ENCODE measurements around the gene PI4K2B. TPM values are rescaled to one million over a fixed set of nuclear protein-coding genes. Genes with fewer than 3 reads are reported as not detected.

The PI4K2B gene
- total and polyA plus RNA-seq, 4 donors: 12.3 to 34.7 (median 19.4) TPM

DNA sequence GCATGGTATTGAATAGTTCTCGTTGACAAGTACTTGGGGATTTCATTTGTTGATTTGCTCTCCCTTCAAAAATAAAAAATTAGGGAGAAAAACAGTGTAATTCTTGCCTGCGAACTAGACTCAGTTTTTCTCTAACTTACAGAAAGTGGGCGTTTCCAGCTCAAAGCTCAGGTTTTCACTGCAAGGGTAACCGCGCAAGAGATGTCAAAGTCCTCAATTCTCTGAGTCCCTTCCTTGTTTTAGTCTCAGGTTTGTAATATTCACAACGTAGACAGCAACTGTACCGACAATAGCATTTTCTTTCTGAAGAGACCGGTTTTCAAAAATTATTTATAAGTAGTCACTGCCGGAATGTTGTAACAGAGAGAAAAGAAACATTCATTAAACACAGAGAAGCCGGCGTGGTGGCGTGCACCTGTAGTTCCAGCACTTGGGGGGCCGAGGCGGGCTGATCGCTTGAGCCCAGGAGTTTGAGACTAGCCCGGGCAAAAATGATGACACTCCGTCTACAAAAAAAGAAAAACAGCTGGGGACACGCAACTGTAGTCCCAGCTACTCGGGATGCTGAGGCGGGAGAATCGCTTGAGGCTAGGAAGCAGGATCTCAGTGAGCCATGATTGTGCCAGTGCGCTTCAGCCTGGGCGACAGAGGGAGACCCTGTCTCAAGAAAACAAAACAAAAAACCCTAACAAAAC is 79.5 kb downstream of the PI4K2B start:
- Histone ChIP-seq H3K9me3 (ENCODE audit: control insufficient read depth in 4 of 4, low read length in 3 of 4) (no peaks in the 10 kb centered on the region), H3K27me3 (ENCODE audit: control insufficient read depth in 4 of 4, insufficient read depth in 4 of 4, low read length in 3 of 4) (peaks cover 0 to 1% (median 0%) of the 10 kb centered on the region in 4 donors), H3K27ac (ENCODE audit: low read depth in 1 of 2, low read length in 2 of 2) (no peak overlapping the region), H3K9ac (ENCODE audit: low read depth in 1 of 2, low read length in 2 of 2) (peak overlapping the region; percentile 15 to 39), H3K4me1 (ENCODE audit: control insufficient read depth in 4 of 4, insufficient read depth in 4 of 4, low read length in 3 of 4) (peaks cover 5 to 20% (median 8%) of the 10 kb centered on the region in 4 donors), H3K4me3 (ENCODE audit: low read depth in 1 of 3, low read length in 3 of 3) (peak overlapping the region; percentile 75 to 81 (median 80)), H3K36me3 (ENCODE audit: control insufficient read depth in 4 of 4, insufficient read depth in 3 of 4, low read depth in 1 of 4, low read length in 3 of 4) (peaks cover 2 to 4% (median 3%) of the 10 kb centered on the region in 4 donors)
- DNase-seq (ENCODE audit: low spot score): no peak
- 24% methylated on average over 23 of the region's 23 CpGs for WGBS
- TF ChIP-seq YY1 (IDR thresholded peaks at IDR 0.05): no peak
- peak; percentile 21 to 33 for TF ChIP-seq HNF4A (conservative IDR thresholded peaks at IDR 0.05)

DNA sequence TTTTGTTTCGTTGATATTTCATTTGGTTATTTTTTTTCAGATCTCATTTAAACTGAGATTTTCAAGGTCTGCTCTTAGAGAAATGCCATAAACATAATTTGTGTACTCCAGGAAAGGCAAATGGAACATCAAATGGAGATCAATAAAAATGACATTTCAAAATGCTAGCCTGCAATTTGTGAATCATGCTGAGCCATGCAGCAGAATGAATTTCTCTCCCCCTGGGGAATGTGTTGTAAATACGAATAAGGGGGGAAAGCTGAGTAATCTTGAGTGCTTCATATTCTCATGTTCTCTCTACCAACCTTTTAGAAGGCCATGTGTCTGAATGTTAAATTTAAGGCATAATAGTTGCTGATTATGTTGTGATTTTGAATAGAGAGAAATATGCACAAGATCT is 86.5 kb downstream of the PI4K2B start:
- Histone ChIP-seq H3K4me3 (ENCODE audit: low read depth in 1 of 3, low read length in 3 of 3) (no peak overlapping the region), H3K36me3 (ENCODE audit: control insufficient read depth in 4 of 4, insufficient read depth in 3 of 4, low read depth in 1 of 4, low read length in 3 of 4) (peaks cover 2 to 13% (median 3%) of the 10 kb centered on the region in 4 donors), H3K9me3 (ENCODE audit: control insufficient read depth in 4 of 4, low read length in 3 of 4) (no peaks in the 10 kb centered on the region), H3K27me3 (ENCODE audit: control insufficient read depth in 4 of 4, insufficient read depth in 4 of 4, low read length in 3 of 4) (no peaks in the 10 kb centered on the region), H3K27ac (ENCODE audit: low read depth in 1 of 2, low read length in 2 of 2) (no peak overlapping the region), H3K4me1 (ENCODE audit: control insufficient read depth in 4 of 4, insufficient read depth in 4 of 4, low read length in 3 of 4) (no peaks in the 10 kb centered on the region), H3K9ac (ENCODE audit: low read depth in 1 of 2, low read length in 2 of 2) (no peak overlapping the region)
- WGBS: 93% methylated on average over 2 of the region's 2 CpGs
- TF ChIP-seq EGR1 (IDR thresholded peaks at IDR 0.05; ENCODE audit: low read depth in 2 of 2) (no peak), RXRA (IDR thresholded peaks at IDR 0.05) (no peak), GABPA (IDR thresholded peaks at IDR 0.05 in 1 of 2, conservative IDR thresholded peaks at IDR 0.05 in 1 of 2) (no peak), TAF1 (conservative IDR thresholded peaks at IDR 0.05) (no peak)
- TF ChIP-seq, protein P1, sequence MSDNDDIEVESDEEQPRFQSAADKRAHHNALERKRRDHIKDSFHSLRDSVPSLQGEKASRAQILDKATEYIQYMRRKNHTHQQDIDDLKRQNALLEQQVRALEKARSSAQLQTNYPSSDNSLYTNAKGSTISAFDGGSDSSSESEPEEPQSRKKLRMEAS (IDR thresholded peaks at IDR 0.05): no peak
- TF ChIP-seq, protein P2, sequence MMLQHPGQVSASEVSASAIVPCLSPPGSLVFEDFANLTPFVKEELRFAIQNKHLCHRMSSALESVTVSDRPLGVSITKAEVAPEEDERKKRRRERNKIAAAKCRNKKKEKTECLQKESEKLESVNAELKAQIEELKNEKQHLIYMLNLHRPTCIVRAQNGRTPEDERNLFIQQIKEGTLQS (IDR thresholded peaks at IDR 0.05): no peak
- no peak for DNase-seq (ENCODE audit: low spot score)

DNA sequence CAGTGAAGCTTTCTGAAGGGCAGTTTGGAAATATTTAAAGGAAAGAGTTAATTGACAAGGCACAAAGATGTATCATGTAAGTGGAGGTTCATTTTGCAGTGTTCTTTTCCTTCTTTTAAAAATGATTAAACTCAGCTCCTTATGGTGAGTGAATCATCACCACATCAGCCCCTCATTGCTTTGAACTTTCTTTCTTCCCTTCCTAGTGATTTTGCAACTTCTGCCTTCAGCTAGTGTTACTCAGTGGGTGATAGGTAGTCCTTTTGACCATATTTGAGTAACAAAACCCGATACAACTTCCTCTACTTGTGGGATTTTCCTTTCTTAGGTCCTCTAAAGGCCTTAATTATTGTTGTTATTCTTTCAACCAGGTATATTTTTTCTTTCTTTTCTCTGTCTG is 86.9 kb downstream of the PI4K2B start:
- Histone ChIP-seq H3K9me3 (ENCODE audit: control insufficient read depth in 4 of 4, low read length in 3 of 4) (no peaks in the 10 kb centered on the region), H3K4me3 (ENCODE audit: low read depth in 1 of 3, low read length in 3 of 3) (no peak overlapping the region), H3K27ac (ENCODE audit: low read depth in 1 of 2, low read length in 2 of 2) (no peak overlapping the region), H3K4me1 (ENCODE audit: control insufficient read depth in 4 of 4, insufficient read depth in 4 of 4, low read length in 3 of 4) (no peaks in the 10 kb centered on the region), H3K27me3 (ENCODE audit: control insufficient read depth in 4 of 4, insufficient read depth in 4 of 4, low read length in 3 of 4) (no peaks in the 10 kb centered on the region), H3K9ac (ENCODE audit: low read depth in 1 of 2, low read length in 2 of 2) (no peak overlapping the region), H3K36me3 (ENCODE audit: control insufficient read depth in 4 of 4, insufficient read depth in 3 of 4, low read depth in 1 of 4, low read length in 3 of 4) (peaks cover 2 to 12% (median 2%) of the 10 kb centered on the region in 4 donors)
- no peak for DNase-seq (ENCODE audit: low spot score)
- whole genome bisulfite sequencing: 83% methylated on average over 1 of the region's 1 CpG
- TF ChIP-seq, protein P3, sequence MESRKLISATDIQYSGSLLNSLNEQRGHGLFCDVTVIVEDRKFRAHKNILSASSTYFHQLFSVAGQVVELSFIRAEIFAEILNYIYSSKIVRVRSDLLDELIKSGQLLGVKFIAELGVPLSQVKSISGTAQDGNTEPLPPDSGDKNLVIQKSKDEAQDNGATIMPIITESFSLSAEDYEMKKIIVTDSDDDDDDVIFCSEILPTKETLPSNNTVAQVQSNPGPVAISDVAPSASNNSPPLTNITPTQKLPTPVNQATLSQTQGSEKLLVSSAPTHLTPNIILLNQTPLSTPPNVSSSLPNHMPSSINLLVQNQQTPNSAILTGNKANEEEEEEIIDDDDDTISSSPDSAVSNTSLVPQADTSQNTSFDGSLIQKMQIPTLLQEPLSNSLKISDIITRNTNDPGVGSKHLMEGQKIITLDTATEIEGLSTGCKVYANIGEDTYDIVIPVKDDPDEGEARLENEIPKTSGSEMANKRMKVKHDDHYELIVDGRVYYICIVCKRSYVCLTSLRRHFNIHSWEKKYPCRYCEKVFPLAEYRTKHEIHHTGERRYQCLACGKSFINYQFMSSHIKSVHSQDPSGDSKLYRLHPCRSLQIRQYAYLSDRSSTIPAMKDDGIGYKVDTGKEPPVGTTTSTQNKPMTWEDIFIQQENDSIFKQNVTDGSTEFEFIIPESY (IDR thresholded peaks at IDR 0.05): no peak
- TF ChIP-seq JUND (IDR thresholded peaks at IDR 0.05) (no peak), HNF4A (conservative IDR thresholded peaks at IDR 0.05) (no peak), YY1 (IDR thresholded peaks at IDR 0.05) (no peak)

DNA sequence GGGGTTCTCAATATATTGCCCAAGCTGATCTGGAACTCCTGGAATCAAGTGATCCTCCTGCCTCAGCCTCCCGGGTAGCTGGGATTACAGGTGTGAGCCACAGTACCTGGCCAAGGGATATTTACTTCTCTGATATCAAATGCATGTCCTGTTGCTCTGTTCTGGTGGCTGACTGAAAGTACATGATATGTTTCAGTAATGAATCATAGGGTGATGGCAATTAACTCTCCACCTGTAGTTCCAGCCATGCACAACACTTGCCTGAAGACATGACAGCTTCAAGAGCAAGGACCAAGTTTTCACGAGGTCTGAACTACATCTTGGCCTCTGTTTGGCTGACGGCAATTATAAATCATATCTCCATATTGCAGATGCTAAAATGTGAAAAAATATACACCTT is 87.9 kb downstream of the PI4K2B start:
- Histone ChIP-seq H3K4me3 (ENCODE audit: low read depth in 1 of 3, low read length in 3 of 3) (no peak overlapping the region), H3K4me1 (ENCODE audit: control insufficient read depth in 4 of 4, insufficient read depth in 4 of 4, low read length in 3 of 4) (no peaks in the 10 kb centered on the region), H3K9me3 (ENCODE audit: control insufficient read depth in 4 of 4, low read length in 3 of 4) (no peaks in the 10 kb centered on the region), H3K36me3 (ENCODE audit: control insufficient read depth in 4 of 4, insufficient read depth in 3 of 4, low read depth in 1 of 4, low read length in 3 of 4) (peaks cover 1 to 9% (median 2%) of the 10 kb centered on the region in 4 donors), H3K27ac (ENCODE audit: low read depth in 1 of 2, low read length in 2 of 2) (no peak overlapping the region), H3K9ac (ENCODE audit: low read depth in 1 of 2, low read length in 2 of 2) (no peak overlapping the region), H3K27me3 (ENCODE audit: control insufficient read depth in 4 of 4, insufficient read depth in 4 of 4, low read length in 3 of 4) (no peaks in the 10 kb centered on the region)
- TF ChIP-seq FOXA1 (IDR thresholded peaks at IDR 0.05): no peak
- no peak for TF ChIP-seq FOXA2 (IDR thresholded peaks at IDR 0.05)
- TF ChIP-seq, protein P1 (IDR thresholded peaks at IDR 0.05): no peak
- TF ChIP-seq, protein P4, sequence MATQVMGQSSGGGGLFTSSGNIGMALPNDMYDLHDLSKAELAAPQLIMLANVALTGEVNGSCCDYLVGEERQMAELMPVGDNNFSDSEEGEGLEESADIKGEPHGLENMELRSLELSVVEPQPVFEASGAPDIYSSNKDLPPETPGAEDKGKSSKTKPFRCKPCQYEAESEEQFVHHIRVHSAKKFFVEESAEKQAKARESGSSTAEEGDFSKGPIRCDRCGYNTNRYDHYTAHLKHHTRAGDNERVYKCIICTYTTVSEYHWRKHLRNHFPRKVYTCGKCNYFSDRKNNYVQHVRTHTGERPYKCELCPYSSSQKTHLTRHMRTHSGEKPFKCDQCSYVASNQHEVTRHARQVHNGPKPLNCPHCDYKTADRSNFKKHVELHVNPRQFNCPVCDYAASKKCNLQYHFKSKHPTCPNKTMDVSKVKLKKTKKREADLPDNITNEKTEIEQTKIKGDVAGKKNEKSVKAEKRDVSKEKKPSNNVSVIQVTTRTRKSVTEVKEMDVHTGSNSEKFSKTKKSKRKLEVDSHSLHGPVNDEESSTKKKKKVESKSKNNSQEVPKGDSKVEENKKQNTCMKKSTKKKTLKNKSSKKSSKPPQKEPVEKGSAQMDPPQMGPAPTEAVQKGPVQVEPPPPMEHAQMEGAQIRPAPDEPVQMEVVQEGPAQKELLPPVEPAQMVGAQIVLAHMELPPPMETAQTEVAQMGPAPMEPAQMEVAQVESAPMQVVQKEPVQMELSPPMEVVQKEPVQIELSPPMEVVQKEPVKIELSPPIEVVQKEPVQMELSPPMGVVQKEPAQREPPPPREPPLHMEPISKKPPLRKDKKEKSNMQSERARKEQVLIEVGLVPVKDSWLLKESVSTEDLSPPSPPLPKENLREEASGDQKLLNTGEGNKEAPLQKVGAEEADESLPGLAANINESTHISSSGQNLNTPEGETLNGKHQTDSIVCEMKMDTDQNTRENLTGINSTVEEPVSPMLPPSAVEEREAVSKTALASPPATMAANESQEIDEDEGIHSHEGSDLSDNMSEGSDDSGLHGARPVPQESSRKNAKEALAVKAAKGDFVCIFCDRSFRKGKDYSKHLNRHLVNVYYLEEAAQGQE (IDR thresholded peaks at IDR 0.05): no peak
- TF ChIP-seq NR2F2 (IDR thresholded peaks at IDR 0.05): no peak
- TF ChIP-seq JUND (IDR thresholded peaks at IDR 0.05): no peak
- 95% methylated on average over 3 of the region's 3 CpGs for WGBS
- DNase-seq (ENCODE audit: low spot score): no peak

Measured in liver (tissue), 9 donors.